ENCODE data around the gene STX8.
"Not testable (repeated sequence)": the region's sequence is repeated elsewhere in the genome, so short reads cannot be mapped to it uniquely, and the experiment has no call there.

Gene STX8

DNA sequence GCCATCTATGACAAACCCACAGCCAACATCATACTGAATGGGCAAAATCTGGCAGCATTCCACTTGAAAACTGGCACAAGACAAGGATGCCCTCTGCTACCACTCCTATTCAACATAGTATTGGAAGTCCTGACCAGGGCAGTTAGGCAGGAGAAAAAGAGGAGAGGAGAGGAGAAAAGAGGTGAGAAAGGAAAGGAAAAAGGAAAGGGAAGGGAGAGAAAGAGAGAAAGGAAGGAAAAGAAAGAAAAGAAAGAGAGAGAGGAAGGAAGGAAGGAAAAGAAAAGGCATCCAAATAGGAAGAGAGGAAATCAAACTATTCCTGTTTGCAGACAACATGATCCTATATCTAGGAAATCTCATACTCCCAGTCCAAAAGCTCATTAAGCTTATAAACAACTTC is 11.5 kb downstream of the STX8 start:
- no peaks in the 10 kb centered on the region for H3K27me3 ChIP-seq (replicated peaks; ENCODE audit: control insufficient read depth, insufficient read depth, low read length)
- TF ChIP-seq, protein P1, sequence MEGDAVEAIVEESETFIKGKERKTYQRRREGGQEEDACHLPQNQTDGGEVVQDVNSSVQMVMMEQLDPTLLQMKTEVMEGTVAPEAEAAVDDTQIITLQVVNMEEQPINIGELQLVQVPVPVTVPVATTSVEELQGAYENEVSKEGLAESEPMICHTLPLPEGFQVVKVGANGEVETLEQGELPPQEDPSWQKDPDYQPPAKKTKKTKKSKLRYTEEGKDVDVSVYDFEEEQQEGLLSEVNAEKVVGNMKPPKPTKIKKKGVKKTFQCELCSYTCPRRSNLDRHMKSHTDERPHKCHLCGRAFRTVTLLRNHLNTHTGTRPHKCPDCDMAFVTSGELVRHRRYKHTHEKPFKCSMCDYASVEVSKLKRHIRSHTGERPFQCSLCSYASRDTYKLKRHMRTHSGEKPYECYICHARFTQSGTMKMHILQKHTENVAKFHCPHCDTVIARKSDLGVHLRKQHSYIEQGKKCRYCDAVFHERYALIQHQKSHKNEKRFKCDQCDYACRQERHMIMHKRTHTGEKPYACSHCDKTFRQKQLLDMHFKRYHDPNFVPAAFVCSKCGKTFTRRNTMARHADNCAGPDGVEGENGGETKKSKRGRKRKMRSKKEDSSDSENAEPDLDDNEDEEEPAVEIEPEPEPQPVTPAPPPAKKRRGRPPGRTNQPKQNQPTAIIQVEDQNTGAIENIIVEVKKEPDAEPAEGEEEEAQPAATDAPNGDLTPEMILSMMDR (IDR thresholded peaks at IDR 0.05; ENCODE audit: insufficient read depth, low read length, poor library complexity, severe bottlenecking) = no peak

DNA sequence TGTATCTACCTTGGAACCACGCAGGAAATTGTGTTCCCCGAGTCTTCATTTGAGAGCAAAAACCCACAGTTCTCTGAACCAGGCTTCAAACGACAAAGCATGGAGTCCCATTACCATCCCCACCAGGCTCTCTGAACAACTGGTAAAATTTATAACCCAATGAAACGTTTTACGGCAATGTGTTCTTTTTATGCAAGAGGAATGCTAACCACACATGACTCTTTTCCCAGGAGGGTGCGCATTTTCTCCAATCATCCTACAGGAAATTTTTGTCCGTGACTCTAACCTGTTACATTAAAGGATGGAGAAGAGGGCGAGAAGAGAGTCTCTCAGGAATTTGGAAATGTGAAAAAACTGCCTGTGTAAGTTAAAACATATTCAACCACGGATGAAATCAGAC is 17.8 kb downstream of the STX8 start:
- no peaks in the 10 kb centered on the region; the same call in none of the 2 replicates for H3K36me3 ChIP-seq (ENCODE audit: control insufficient read depth, insufficient read depth, low read length)
- TF ChIP-seq, protein P1 (IDR thresholded peaks at IDR 0.05; ENCODE audit: insufficient read depth, low read length, poor library complexity, severe bottlenecking) = no peak
- H3K27me3 ChIP-seq (replicated peaks; ENCODE audit: control insufficient read depth, insufficient read depth, low read length) = no peaks in the 10 kb centered on the region
- no peak overlapping the region for H3K4me3 ChIP-seq (replicated peaks; ENCODE audit: low read depth, low read length)
- no peak for DNase-seq (ENCODE audit: extremely low read depth, insufficient read length)

More for the DNA sequence above, 11.5 kb downstream of the STX8 start:
- no peak for DNase-seq (ENCODE audit: extremely low read depth, insufficient read length)
- H3K36me3 ChIP-seq (ENCODE audit: control insufficient read depth, insufficient read depth, low read length) = 0 out of 2 replicates have a peak, but pooled peaks cover 2% of the 10 kb centered on the region
- H3K4me3 ChIP-seq (replicated peaks; ENCODE audit: low read depth, low read length) = no peak overlapping the region

DNA sequence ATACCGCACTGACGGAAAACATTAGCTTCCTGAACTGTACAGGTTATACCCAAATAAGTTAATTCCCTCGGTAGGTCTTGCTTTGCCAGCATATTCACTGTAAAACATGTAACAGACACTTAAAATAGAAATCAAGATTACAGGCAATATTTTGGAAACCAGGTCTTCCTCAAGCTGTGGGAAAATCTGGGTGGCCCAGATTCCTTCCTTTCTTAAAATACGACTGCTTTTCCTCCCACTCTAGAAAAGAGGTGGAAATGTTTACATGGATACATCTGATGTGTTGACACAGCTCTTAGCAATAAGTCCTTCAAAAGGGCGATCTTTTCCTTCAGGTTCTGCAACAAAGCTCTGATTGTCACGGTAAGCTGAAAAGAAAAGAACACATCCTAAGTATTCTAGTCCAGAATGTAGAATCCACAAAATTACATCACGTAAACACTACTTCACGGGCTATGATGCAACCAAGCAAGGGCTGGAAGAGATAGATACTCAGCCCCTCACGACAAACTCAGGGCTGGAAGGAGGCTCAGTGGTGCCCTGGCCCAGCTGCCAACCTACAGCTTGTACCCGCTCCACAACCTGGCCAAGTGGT is 18.4 kb downstream of the STX8 start:
- Histone ChIP-seq H3K36me3 (ENCODE audit: control insufficient read depth, insufficient read depth, low read length) (no peaks in the 10 kb centered on the region; the same call in none of the 2 replicates), H3K4me3 (replicated peaks; ENCODE audit: low read depth, low read length) (no peak overlapping the region), H3K27me3 (replicated peaks; ENCODE audit: control insufficient read depth, insufficient read depth, low read length) (no peaks in the 10 kb centered on the region)
- no peak for DNase-seq (ENCODE audit: extremely low read depth, insufficient read length)
- TF ChIP-seq, protein P1 (IDR thresholded peaks at IDR 0.05; ENCODE audit: insufficient read depth, low read length, poor library complexity, severe bottlenecking) = no peak

DNA sequence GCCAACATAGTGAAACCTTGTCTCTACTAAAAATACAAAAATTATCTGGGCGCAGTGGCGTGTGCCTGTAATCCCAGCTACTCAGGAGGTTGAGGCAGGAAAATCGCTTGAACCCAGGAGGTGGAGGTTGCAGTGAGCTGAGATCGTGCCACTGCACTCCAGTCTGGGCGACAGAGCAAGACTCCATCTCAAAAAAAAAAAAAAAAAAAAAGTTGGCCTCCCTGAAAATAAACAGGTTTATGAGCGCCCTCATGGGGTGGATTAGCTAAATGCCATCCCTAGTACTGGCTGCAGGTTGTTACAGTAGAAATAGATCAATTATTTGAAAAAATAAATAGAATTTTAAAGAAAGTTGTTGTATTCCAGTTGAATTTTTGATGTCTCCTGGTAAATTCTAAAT is 20.9 kb downstream of the STX8 start:
- not testable (repeated sequence) for H3K36me3 ChIP-seq (ENCODE audit: control insufficient read depth, insufficient read depth, low read length); DNase-seq (ENCODE audit: extremely low read depth, insufficient read length); H3K27me3 ChIP-seq (replicated peaks; ENCODE audit: control insufficient read depth, insufficient read depth, low read length); H3K4me3 ChIP-seq (replicated peaks; ENCODE audit: low read depth, low read length)
- TF ChIP-seq, protein P1 (IDR thresholded peaks at IDR 0.05; ENCODE audit: insufficient read depth, low read length, poor library complexity, severe bottlenecking) = peak; percentile 49

DNA sequence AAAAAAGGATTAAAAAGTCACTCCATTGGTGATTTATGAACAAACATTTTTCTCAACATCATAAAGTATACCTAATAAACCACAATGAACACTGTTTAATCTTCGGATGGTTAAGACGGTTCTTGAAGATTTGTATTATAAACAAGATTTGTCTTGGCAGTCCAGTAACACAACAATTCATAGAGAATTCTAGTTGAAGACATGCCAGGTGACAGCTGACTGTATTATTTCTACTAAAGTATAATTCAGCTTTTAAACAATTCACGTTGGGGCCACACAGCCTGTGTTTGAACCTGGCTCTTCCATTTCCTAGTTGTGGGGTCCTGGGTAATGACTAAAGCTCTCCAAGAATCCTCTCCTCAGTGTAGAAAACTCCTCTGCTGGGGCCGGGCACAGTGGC is 22.0 kb downstream of the STX8 start:
- H3K27me3 ChIP-seq (replicated peaks; ENCODE audit: control insufficient read depth, insufficient read depth, low read length) = no peaks in the 10 kb centered on the region
- H3K4me3 ChIP-seq (replicated peaks; ENCODE audit: low read depth, low read length) = no peak overlapping the region
- H3K36me3 ChIP-seq (ENCODE audit: control insufficient read depth, insufficient read depth, low read length) = no peaks in the 10 kb centered on the region; the same call in none of the 2 replicates
- TF ChIP-seq, protein P1 (IDR thresholded peaks at IDR 0.05; ENCODE audit: insufficient read depth, low read length, poor library complexity, severe bottlenecking) = no peak
- DNase-seq (ENCODE audit: extremely low read depth, insufficient read length) = no peak

DNA sequence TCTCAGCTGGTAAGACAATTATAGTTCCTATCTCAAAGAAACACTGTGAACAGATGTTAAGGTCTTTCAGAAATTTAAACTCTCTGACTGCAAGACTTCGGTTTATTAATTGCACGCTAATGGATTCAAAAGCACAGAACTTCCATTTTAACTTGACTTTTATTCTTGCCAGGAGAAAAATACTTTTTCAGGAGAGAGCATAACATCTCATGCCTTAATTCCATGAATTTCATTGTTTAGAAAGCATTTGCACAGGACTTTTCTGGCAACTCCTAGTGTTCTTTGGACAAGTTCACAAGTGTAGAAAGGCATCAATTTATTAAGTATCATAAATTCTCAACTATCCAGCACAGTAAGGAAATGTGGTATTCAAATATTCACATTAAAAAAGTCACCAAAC is 22.4 kb downstream of the STX8 start:
- TF ChIP-seq, protein P1 (IDR thresholded peaks at IDR 0.05; ENCODE audit: insufficient read depth, low read length, poor library complexity, severe bottlenecking) = no peak
- Histone ChIP-seq H3K4me3 (replicated peaks; ENCODE audit: low read depth, low read length) (no peak overlapping the region), H3K27me3 (replicated peaks; ENCODE audit: control insufficient read depth, insufficient read depth, low read length) (no peaks in the 10 kb centered on the region), H3K36me3 (ENCODE audit: control insufficient read depth, insufficient read depth, low read length) (no peaks in the 10 kb centered on the region; the same call in none of the 2 replicates)
- DNase-seq (ENCODE audit: extremely low read depth, insufficient read length) = no peak
